Ecto neural progenitor cell (in vitro differentiated cells): ENCODE measurements around the gene SHB.

Source experiments
- DNase-seq: peaks from one replicate; pipeline ENCODE4 v3.0.0-alpha.2; 2018; ENCODE audit warnings: low spot score

Gene SHB

DNA sequence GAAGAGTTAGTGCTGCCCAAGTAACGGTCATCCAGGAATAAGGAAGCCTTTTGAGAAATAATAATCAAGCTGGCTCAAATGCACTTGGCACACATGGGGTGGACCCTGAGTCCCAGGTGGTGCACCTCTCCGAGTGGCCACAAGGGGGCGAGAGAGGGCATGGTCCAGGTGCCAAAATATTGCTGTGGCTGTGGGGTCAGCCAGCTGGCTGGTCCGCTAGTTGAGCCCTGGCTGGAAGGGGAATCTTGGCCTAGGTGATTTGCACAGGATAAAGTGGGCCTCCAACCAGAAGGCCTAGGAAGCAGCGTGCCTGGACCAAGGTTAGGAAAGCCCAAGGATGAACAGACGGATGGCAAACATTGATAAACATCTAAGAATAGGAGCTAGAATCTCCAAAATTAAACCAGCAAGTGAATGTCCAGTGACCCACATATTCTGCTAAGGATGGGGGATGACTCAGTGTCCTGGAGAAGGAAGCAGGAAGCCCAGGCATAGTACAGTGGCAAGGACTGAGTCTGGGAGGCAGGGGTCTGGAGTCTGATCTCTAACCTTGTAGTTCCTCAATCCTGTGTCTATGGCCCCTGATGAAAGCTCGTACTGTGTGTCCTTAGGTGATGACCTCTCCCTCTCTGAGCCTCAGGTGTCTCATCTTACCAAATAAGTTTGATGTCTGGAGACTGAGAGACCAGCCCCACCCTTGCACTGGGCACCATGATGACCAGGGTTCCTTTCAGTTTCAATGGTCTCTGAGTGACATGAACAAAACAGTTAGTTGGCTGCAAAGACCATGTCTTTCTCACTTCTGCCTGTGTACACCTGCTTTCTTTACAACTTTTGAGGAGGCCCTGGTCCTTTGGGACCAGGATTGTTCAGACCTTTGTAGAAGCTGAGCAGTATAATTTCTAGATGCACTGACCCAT, 19.2 kb upstream of the SHB start:
- DNase-seq: peak; percentile 89

DNA sequence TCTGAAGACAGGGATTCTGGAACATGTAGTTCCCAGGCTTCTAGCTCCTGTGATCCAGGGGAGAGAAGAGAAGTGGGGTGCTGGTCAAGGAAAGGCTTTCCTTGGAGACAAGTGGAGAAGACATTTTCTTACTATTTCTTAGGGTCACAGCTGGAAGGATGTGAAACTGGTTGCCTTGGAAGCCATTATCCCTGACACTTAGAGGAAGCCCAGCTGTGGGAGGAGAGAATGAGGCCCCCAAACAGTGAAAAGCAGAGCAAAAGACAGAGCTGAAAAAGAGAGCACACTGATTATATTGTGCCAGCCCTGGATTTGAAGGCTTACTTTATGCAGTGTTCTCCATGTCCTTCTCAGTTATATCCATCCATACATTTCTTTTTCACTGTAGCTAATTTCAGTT, 17.5 kb upstream of the SHB start:
- DNase-seq: no peak

DNA sequence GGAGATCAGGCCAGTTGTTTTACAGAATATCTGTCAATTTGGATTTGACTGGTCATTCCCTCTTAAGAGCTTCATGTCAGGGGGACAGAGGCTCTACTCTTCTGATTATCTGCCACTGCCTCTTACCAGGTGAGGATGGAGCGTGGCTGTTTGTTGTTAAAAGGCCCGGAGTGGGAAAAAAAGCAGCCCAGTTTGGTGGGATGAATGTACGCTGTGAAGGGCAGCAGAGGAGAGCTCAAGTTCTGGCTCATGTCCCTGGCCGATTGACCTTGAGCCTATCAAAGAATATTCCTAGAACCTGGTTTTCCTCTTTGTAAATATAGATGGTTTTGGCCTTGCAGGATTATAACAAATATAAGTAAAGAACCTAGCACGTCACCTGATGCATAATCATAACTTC, 16.3 kb upstream of the SHB start:
- no peak for DNase-seq

DNA sequence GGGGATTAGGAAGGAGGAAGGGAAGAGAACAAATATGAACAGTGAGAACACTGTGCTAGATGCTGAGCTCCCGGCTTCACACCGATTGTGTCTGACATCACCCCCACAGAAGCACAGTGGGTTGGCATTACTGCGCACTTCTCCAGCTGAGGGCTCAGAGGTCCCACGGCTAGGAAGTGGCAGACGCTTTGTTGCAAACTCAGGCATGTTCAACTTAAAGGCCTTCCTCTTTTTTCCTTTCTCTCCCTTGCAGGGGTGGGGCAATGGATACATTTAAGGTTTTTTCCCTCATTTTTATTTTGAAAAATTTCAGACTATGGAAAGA, 15.5 kb upstream of the SHB start:
- no peak for DNase-seq

DNA sequence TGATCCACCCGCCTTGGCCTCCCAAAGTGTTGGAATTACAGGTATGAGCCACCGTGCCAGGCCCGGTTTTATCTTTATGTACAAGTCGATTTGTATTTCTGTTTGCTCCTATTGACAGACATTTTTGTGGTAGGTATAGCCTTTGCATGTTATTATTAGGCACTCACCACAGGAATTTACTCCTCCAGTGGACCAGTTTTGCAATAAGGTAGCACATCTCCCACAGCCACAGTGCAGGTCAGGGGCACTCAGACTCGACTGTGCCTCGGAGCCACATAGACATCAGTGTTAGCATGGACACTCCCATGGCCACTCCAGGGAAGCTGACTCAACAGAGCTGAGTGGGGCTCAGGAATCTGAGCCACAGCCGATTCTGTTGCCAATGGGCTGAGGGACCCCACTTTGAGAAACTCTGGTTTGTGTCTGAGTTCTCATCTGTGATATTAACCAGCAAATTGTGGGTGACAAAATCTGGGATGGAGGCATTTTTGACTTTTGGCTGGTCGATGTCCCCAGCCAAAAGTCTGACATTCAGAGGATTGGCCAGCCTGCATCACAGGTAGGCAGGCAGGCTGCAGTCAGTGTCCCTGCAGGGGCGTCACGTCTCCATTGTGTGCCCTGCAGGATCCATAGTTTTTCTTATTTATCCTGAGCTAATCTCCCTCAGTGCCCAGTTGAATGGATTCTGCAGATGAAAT, 15.0 kb upstream of the SHB start:
- no peak for DNase-seq

DNA sequence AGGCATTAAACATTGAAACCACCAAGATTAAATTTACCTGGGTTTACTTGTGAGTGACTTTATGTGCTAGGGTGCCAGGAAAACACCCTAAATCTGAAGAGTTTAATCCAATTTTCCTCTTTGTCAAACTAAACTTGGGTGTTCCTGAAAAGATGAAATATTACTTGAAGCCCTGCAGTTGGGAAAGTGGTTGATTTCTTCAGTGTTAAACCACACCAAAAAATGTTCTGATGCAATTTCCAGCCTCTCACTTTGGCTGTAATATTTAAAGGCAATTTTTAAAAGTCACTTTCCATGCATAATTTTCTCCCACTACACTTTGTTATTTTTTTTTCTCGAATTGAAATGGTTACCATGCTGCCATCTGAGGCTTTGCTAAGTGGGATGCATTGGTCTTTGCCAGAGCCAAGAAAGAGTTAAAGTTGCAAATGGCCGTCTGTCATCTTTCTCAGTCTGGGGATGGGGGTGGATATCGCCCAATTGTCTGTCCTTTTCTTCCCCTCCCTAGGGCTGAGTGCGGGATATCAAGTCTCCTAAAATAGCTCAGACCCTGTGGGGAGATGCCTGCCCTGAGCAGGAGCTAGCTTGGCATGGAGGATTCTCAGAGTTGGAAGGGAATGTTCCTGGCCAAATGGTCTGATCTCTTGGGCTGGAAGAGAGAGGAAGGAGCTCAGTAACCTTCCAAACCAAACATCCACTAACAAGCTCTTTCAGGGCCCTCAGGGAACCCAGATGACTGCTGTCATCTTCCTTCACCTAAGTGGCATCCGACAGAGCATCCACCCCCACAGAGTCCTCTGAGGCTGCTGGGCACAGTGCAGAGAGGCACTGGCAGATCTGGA, 13.6 kb upstream of the SHB start:
- DNase-seq: no peak

DNA sequence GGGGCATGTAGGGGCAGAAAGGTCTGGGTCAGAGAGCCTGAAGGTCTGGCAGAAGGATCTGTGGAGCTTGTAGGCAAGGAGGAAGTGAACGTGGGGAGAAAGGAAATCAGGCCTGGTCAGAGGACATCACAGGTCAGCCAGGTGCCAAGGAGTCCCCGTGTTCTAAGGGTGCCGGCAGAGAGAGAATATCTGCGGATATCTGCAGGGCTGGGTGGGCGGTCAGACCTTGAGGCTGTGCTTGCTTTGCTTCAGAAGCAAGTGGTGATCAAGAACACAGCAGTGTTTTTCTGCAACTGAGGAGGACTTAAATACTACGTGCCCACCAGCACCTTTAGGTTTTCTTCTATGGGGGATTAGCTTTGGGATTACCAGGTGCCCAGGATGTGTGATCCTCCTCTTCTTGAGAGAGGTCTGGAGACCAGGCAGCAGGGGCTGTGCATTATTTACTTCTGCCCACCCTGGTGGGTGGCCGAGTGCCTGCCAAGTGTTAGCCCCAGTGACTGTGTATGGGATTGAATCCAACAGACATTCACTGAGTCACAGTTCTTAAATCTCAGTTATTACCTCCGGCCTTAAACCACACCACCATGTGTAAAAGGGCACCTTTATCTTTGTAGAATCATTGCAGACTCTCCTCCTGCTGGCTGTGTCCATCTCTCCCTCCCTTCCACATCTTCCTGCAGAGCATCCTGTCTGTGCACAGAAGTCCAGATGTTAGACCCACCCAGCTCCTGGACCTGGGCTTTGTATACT, 12.5 kb upstream of the SHB start:
- no peak for DNase-seq

DNA sequence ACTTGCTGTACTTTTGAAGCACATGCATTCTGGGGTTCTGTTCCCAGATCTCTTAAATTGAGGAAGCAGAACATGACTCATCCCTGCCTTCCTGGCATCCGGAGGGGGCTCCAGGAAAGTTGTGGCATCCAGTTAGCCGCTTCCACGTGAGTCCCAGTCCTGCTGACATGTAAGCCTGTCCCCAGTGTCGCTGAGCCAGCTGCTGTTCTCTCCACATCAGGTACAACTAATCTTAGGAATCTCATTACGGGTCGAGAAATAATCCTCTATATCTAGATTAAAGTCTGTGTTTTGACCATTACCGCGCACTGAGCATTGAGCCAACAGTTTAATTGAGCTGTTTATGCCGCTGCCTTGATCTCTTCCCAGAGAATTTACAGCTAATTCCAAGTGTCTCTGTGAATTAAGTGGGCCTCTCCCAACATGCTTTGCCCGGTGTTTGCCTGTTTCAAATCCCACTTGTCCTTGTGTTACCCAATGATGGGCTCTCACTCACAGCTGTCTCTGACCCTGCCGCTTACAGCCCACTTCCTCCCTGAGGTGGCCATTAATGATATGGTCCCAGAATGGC, 10.5 kb upstream of the SHB start:
- DNase-seq: no peak

DNA sequence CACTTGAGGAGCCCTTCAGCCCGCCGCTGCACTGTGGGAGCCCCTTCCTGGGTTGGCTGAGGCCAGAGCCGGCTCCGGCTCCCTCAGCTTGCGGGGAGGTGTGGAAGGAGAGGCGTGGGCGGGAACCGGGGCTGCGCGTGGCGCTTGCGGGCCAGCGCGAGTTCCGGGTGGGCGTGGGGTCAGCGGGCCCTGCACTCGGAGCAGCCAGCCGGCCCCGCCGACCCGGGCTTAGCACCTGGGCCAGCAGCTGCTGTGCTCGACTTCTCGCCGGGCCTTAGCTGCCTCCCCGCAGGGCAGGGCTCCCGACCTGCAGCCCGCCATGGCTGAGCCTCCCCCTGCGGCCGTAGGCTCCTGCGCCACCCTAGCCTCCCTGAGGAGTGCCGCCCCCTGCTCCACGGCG, 6.2 kb upstream of the SHB start:
- DNase-seq: no peak

DNA sequence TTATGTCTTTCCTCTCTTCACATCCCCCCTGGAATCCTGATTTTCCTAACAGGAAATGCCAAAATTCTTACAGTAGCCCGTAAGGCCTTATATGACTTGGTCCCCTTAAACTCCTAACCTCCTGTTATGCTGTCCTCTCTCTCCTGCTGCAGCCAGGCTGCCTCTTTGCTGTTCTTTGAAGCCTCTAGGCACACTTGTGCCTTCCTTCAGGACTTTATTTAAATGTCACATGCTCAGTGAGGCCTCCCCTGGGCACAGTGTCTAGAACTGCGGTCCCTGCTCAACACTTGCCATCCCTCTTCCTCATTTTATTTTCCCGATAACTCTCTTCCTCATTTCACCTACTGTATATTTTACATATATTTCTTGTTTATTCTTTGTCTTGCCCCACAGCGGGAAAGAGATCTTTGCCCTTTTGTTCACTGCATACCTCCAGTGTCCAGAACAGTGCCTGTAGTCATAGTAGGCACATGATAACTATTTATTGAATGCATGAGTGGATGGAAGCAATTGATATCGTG, 5.5 kb upstream of the SHB start:
- DNase-seq: no peak

DNA sequence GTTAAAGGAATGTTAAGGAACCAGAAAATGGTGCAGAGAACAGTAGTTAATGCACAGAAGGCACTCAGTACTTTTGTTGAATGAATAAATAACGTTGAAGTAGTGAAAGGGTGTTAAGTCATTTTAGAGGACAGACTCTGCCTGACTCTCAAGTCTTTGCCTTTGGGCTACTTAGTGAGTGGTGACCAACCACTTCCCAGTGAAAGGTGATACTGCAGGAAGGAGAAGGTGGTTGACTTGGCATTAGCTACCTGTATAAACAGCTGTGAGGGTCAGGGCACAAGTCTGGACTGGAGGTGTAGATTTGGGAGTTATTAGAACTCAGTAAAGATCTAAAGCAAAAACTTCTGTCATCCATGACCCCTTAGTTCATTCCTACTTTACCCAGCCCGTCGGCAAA, 4.9 kb upstream of the SHB start:
- no peak for DNase-seq

DNA sequence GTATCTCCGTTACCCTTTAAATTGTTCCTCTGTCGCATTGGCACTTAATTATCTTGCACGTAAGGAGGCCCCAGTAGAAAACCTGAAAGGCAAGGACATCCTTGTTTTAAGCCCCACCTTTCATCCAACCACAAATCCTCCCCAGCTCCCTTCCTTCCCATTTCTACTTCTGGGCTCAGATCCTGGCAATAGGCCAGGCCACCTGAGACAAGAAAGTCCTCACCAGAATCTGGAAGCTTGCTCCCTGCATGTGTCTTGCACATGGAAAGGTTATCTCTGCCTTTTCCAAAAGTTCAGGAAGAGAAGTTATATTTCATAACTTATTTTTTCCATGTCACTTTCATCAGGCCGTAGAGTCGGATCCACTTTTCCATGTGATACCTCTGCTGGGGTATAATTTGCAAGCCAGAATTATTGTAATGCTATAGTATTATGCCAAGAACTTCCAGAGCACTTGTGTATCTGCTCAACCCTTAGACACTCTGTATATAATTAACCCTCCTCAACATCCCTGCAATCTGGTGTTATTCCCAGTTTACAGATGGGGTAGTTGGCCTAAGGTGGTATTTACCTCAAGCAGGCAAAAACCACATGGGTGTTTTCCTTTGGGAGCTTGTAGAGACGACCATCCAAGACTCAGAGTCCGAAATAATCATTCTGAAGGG, 2.6 kb upstream of the SHB start:
- no peak for DNase-seq

DNA sequence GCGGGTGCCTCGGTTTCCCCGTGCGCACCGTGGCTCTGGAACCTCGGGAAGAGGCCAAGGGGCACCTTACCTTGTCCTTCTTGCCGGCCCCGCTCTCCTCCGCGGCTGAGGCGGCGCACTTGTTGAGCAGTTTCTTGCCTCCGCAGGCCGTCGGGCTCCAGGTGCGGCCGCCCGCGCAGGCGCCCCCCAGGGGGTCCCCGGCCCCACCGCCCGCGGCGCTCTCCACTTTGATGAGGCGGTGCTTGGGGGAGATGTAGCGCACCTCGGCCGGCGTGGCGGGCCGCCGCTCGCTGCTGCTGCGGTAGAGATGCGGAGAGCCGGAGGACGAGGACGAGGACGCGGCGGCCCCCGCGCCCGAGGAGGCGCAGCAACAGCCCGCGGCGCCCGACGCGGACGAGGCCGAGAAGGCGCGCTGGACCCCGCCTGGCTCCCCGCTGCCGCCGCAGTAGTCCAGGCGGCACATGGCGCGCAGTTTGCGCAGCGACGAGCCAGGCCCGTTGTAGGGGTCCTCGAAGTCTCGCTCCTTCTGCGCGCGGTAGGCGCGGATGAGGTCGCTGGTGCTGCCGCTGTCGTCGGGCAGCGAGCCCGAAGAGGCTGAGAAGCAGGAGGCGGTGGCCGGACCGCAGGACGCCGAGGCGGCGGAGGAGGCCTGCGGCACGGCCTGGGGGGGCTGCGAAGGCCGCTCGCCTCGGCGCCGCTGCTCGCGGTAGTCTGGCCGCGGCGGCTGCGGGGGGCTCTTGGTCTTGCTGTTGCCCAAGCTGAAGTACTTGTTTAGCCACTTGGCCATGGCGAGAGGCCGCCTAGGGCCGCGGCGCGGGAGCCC, 957 bp downstream of the SHB start:
- DNase-seq: peak; percentile 60

DNA sequence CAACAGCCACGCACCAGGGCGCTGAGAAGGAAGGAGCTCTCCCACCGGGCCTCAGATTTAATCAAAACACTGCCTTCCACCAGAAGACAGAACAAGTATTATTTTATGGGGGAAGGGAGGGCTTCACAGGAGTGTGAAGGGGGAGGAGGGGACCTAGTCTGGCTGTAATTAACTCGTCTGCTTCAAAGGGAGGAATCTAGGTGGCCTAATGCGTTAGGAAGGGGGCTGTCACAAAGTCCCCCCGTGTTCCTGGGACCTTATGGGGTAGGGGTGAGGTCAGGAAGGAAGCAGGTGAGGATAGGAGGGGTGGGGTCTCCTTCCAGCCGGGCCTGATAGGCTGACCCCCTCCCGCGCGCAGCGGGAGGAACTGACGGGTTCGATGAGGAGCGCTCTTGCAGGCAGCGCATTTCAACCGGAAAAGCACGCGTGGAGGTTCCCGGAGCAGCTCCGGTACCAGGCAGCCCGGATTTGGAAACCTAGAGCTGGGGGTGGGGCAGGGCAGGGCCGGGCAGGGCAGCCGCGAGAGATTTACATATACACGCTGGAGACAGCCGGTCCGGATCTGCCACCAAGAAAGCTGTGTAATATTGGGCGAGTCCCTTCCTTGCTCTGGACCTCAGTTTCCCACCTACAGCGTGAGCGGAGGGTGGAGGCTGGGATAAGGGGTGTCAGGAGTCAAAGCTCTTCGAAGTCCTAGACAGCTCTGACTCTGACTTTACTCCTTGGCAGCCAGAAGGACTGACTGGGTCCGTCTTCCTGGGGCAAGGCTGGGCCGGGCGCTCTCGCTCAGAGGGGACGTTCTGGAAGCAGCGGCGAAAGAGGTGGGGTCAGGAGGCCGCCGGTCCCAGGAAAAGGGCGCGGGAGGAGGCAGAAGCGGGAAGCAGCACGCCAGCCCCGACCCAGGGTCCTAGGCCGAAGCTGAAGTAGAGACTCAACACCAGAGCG, 1.8 kb downstream of the SHB start:
- peak; percentile 61 for DNase-seq

DNA sequence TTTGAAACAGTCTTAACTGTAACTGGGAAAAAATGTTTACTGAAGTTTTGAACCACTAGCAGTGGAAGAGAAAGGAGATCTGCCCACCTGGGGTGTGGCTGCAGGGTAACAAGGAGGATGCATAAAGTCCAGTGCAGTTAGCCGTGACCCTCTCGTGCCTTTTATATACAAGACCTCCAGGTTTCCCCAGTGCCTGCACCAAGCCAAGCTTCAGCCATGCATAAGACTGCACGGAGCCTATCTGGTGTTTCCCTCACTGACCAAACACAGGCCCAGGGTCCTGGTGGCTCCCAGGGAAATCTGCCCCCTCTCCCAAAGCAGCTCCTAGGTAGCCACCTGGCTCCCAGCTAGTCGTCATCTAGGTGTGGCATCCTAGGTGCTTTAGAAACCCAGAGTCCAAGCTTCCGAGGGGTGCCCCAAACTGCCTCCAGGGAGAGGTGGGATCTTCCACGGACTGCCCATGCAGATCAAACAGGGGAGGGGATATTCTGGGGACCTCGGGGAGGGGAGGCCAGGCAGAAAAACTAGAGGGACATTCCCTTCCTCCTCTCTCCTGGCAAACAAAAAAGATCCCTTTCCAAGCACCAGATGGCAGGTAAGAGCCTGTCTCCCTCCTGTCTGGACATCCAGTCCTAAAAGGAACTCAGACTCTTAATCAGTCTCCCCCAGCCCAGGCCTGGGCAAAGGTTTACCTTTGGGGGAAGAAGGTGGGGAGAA, 2.7 kb downstream of the SHB start:
- DNase-seq: no peak

DNA sequence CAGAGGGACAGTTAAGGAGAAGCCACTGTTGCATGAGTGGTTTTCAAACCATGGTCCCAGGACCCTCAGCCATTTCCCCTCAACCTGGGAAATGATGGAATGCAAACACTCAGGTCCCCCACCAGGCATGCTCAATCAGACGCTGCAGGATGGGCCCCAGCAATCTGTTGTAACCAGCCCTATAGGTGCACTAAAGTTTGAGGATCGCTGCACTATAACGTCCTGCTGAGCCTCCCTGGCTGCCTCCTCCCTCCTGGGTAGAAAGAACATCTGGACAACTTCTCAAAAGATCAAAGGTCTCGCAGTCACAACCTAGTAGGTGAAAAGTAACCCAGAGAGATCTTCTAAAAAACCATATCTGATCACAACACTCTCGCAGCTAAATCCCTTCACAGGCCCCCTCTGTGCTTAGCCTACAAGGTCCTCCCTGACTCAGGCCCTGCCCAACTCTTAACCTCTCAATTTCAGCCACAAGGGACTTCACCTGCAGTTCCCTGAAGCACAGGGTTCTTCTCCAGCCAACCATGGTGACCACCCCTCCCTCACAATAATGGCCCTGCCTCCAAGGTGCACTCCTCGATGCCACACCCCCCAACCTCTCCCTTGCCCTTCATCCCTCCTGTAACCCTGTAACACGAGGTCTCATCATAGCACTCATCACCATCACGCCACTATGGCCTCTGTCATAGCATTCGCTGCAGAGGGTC, 3.5 kb downstream of the SHB start:
- no peak for DNase-seq

DNA sequence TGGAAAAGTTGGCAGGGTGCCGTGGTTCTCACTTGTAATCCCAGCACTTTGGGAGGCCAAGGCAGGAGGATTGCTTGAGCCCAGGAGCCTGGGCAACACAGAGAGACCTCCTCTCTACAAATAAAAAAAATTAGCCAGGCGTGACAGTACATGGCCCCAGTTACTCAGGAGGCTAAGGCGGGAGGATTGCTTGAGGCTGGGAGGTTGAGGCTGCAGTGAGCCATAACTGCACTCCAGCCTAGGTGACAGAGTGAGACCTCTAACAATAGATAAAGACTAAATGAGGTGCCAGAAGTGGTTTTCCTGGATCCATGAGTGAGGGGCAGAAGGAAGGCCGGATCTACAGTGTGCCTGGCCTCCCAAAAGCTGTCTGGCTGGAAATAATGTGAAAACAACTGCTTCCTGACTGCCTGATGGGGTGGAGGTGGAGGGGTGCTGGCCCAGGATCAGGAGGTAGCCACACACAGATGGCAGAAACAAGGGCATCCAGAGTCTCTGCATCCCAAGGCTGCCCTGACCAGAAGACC, 4.1 kb downstream of the SHB start:
- DNase-seq: no peak
